ENCODE results near the gene RARRES2. TPM values are rescaled to one million over a fixed set of nuclear protein-coding genes. Genes with fewer than 3 reads are reported as not detected.

The RARRES2 gene
- total RNA-seq, 1 experiment from 2014 or later = 60.9 TPM

- no peaks in the 10 kb centered on the region for H3K27me3 ChIP-seq (ENCODE audit: insufficient read depth, low read length)
- Mint-ChIP-seq H3K9me3 (no peaks in the 10 kb centered on the region), H3K4me3 (peak within 1 kb of the TSS; percentile 65 to 87; a peak in 3 of 5 replicates), H3K27ac (peak within 1 kb of the TSS in 1 of 3 experiments; percentile 93; a peak in 3 of 7 replicates), H3K36me3 (ENCODE audit: insufficient read depth in 1 of 3, low read depth in 3 of 3) (peaks cover 0 to 36% (median 0%) of the 10 kb centered on the region in 3 experiments; a peak in 3 of 7 replicates), H3K27me3 (ENCODE audit: low read depth) (peaks cover 30% of the 10 kb centered on the region), H3K4me1 (peaks cover 27 to 39% of the 10 kb centered on the region in 2 experiments)
- H3K79me2 ChIP-seq (ENCODE audit: insufficient read depth, low read length) = no peaks in the 10 kb centered on the region
- no peak within 1 kb of the TSS for H2BK5ac ChIP-seq (ENCODE audit: insufficient read length, low read length)
- no peak within 1 kb of the TSS for H2BK120ac ChIP-seq (ENCODE audit: low read depth, low read length, poor library complexity, severe bottlenecking)
- peak within 1 kb of the TSS; percentile 41 for H3K4me2 ChIP-seq (ENCODE audit: insufficient read depth, insufficient read length, low read length)
- peak; percentile 80 for DNase-seq
- no peaks in the 10 kb centered on the region for H3K79me1 ChIP-seq (ENCODE audit: insufficient read depth, low read depth, low read length, poor library complexity, severe bottlenecking)
- H3K4ac ChIP-seq (ENCODE audit: low read depth, low read length) = no peak within 1 kb of the TSS
- no peak within 1 kb of the TSS for H4K5ac ChIP-seq (ENCODE audit: insufficient read length, low read depth, low read length)
- peak within 1 kb of the TSS; percentile 50 for H3K9ac ChIP-seq (ENCODE audit: extremely low read depth, insufficient read length, low read length)
- H3K23ac ChIP-seq (ENCODE audit: insufficient read length, low read depth, low read length) = no peak within 1 kb of the TSS
- H3K9me3 ChIP-seq (ENCODE audit: control insufficient read depth, low read depth, low read length) = no peaks in the 10 kb centered on the region
- H3K23me2 ChIP-seq (ENCODE audit: insufficient read length, low read depth, low read length, poor library complexity, severe bottlenecking) = peaks cover 7% of the 10 kb centered on the region
- no peak within 1 kb of the TSS for H4K8ac ChIP-seq (replicated peaks; ENCODE audit: insufficient read length, low read depth, low read length)
- H2AK5ac ChIP-seq (ENCODE audit: insufficient read length, low read length) = no peak within 1 kb of the TSS
- peak within 1 kb of the TSS; percentile 72 for H3K18ac ChIP-seq (ENCODE audit: insufficient read length, low read depth, low read length)
- peak within 1 kb of the TSS; percentile 79; the same call in 1 of the 2 replicates for H3K14ac ChIP-seq (ENCODE audit: insufficient read depth, low read length)
- peak; percentile 32; the same call in 2 of the 3 replicates for TF ChIP-seq CTCF (conservative IDR thresholded peaks at IDR 0.05)
- H2BK12ac ChIP-seq (ENCODE audit: insufficient read length, low read depth, low read length) = no peak within 1 kb of the TSS
- no peaks in the 10 kb centered on the region for H4K20me1 ChIP-seq (ENCODE audit: control insufficient read depth, insufficient read depth, insufficient read length)
- no peak within 1 kb of the TSS for H2BK15ac ChIP-seq (ENCODE audit: low read depth, low read length)
- WGBS (ENCODE audit: extremely low coverage, insufficient read length, low lambda C conversion rate) = no CpG with 5 or more reads among the region's 82 CpGs
- H2BK20ac ChIP-seq (ENCODE audit: low read depth, low read length, poor library complexity, severe bottlenecking) = no peak within 1 kb of the TSS
- no peak within 1 kb of the TSS for H3K56ac ChIP-seq (ENCODE audit: insufficient read length, low read depth, low read length)
- H2AFZ ChIP-seq (ENCODE audit: low read length) = no peak within 1 kb of the TSS
- peaks cover 4% of the 10 kb centered on the region for H3K4me1 ChIP-seq (ENCODE audit: insufficient read depth, low read length)
- H4K91ac ChIP-seq (ENCODE audit: insufficient read length, low read depth, low read length) = no peak within 1 kb of the TSS
- no peak within 1 kb of the TSS for H3T11ph ChIP-seq (ENCODE audit: low read length)
- no peak within 1 kb of the TSS for H3K27ac ChIP-seq (ENCODE audit: insufficient read length, low read depth, low read length)
Observed at GRCh38 chr7:150322833-150323681, 18.4 kb downstream of the RARRES2 start, which contains the start of the genes ACTR3C and LRRC61. Gene ACTR3C (minus strand): TSS chr7:150323545. CDS start chr7:150295296, 28,249 bp downstream. Gene LRRC61 (plus strand): TSS chr7:150323355. CDS start chr7:150336862, 13,507 bp downstream.
